Heart left ventricle (tissue), 13 donors: ENCODE results near the gene SIRPB2.

Experiments
- POLR2A ChIP-seq, 2 donors: fragments of 450-650 bp; IDR thresholded peaks; one replicate each; pipeline ENCODE4 v1.6.1; 2017; ENCODE audit warnings: antibody characterized with exemption in 2 of 2, mild to moderate bottlenecking in 2 of 2, moderate library complexity in 2 of 2
- TF ChIP-seq, protein P1 (sequence below), 12 donors: fragments of 200-600 bp; sonication (generic) in 4 of 12; IDR thresholded peaks; one replicate each; pipeline versions ENCODE4 v1.5.0 to v1.8.0; 2018 to 2022; ENCODE audit warnings: antibody characterized with exemption in 12 of 12, mild to moderate bottlenecking in 5 of 12
- donor health status: ischemic (EF 13 %, LVEDD 7.1; RV severe dilation, severe dysfunction).
- donor health status: DM: no; HTN: yes; CAD: no.
- donor health status: DM: no; HTN: no; CAD: no.
- donor health status: ischemic (EF 25% LVEDD 6.9; RV normal size, moderate dysfunction).
- donor health status: ischemic (EF 25% LVEDD 5.7; RV mildly dilated, moderate dysfunction).
- donor health status: ischemic (EF 35%, LVEDD 5.7; RV mildly dilated, moderate dysfunction).
- donor health status: nonischemic (EF 11% LVEDD 7.7; RV severe dilation, severe dysfunction).
- donor health status: DM: yes; HTN: yes; CAD: no.
- donor health status: PGD.
- donor health status: ischemic (EF 29% LVEDD 5.4; RV normal size, mild dysfunction).
- donor health status: nonischemic (EF 23%, LVEDD 6.1; RV moderate dilation, normal function).

DNA sequence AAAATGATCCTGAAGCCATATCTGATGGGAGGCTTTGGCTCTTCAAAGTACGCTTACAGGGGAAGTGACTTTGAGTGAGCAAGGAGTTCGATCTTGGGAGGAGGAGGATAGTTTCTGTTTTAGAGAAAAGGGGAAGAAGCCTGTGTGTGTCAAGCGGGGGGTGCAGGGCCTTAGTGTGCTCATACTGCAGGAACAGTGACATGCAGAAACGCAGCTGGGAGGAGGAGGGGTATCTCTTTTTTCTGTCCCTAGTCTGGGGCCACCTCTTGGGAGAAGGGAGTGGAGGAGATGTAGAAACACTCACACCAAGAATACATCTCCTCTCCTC lies 46.5 kb upstream of the SIRPB2 start:
- no peak for TF ChIP-seq POLR2A (IDR thresholded peaks at IDR 0.05)
- TF ChIP-seq, protein P1, sequence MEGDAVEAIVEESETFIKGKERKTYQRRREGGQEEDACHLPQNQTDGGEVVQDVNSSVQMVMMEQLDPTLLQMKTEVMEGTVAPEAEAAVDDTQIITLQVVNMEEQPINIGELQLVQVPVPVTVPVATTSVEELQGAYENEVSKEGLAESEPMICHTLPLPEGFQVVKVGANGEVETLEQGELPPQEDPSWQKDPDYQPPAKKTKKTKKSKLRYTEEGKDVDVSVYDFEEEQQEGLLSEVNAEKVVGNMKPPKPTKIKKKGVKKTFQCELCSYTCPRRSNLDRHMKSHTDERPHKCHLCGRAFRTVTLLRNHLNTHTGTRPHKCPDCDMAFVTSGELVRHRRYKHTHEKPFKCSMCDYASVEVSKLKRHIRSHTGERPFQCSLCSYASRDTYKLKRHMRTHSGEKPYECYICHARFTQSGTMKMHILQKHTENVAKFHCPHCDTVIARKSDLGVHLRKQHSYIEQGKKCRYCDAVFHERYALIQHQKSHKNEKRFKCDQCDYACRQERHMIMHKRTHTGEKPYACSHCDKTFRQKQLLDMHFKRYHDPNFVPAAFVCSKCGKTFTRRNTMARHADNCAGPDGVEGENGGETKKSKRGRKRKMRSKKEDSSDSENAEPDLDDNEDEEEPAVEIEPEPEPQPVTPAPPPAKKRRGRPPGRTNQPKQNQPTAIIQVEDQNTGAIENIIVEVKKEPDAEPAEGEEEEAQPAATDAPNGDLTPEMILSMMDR (IDR thresholded peaks at IDR 0.05), result no peak
